Upper lobe of right lung (tissue), 1 donor: ENCODE measurements around the gene LAMA3. TPM values are rescaled to one million over a fixed set of nuclear protein-coding genes. Genes with fewer than 3 reads are reported as not detected.

Experiments
- ATAC-seq: fragments of 200-7000 bp; cut with Tn5 transposase; one replicate; pipeline ENCODE4 v1.9.1; 2020; ENCODE audit warnings: mild to moderate bottlenecking, moderate library complexity
- DNase-seq: peaks from one replicate; pipeline ENCODE4 v3.0.0-alpha.2; 2020
- H3K27ac ChIP-seq: fragments of 200-600 bp; one replicate; pipeline ENCODE4 v1.8.0; 2022
- H3K27me3 ChIP-seq: fragments of 200-600 bp; one replicate; pipeline ENCODE4 v1.8.0; 2022; ENCODE audit warnings: mild to moderate bottlenecking
- H3K36me3 ChIP-seq: fragments of 200-600 bp; one replicate; pipeline ENCODE4 v1.8.0; 2022
- H3K4me1 ChIP-seq: fragments of 200-600 bp; one replicate; pipeline ENCODE4 v1.8.0; 2022
- H3K4me3 ChIP-seq: fragments of 200-600 bp; one replicate; pipeline ENCODE4 v1.8.0; 2022; ENCODE audit warnings: mild to moderate bottlenecking
- H3K9me3 ChIP-seq: fragments of 200-600 bp; one replicate; pipeline ENCODE4 v1.8.0; 2022
- intact Hi-C: fragments of 100-400 bp; cut with DNase I; formaldehyde crosslinking; loops from one replicate; pipeline ENCODE4 v1.11.0; 2022
- total RNA-seq: library from RNA; stranded (reverse); fragmentation: NEBNext Ultra II Directional; extraction: Animal tissue kit (Norgen Biotek cat#: 25700); gene quantifications from one replicate; pipeline ENCODE4 v1.2.1, GENCODE V29; 2021
- TF ChIP-seq, protein P1 (sequence below): fragments of 200-600 bp; IDR thresholded peaks from one replicate; pipeline ENCODE4 v1.8.0; 2022; ENCODE audit warnings: antibody characterized with exemption
- donor health status: DM: no; HTN: yes; CAD: no; lungs with severe emphysema.

Gene LAMA3
- total RNA-seq, 1 donor from 2014 or later, result 139 TPM

DNA sequence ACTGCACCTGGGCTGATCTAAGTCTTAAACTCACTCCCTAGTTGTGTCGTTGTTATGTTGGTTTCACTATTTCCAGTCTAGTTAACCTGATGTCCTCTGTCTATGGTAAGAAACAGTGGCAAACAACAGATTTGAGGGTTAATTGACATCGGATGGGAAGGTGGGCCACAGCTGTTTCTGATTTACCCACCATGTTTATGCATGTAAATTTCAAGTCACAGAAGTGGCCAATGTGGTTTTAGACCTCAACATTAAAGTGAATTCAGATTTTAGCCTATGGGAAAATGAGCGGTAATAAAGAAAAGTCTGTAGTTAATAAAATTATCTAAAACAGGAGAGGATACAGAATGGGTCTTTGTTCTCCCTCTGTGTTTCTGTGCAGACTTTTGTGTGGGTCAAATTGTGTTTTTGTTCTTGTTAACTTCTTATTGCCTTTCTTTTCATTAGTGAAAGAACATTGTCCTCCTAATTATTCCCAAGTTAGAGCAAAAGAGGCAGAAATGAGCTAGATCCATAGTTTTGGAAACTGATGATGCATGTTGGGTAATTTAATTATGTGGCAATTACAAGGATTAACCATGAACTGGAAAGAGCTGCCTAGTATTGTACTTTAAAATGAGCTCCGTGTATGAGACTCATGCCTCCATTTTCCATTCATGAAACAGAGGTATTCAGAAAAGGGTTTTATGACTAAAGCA, 83.2 kb downstream of the LAMA3 start:
- intact Hi-C loops, result no loop called here
- DNase-seq, result no peak
- no peaks in the 10 kb centered on the region for H3K4me1 ChIP-seq
- ATAC-seq, result no peak
- H3K27me3 ChIP-seq, result no peaks in the 10 kb centered on the region
- no peak overlapping the region for H3K27ac ChIP-seq
- H3K36me3 ChIP-seq, result no peaks in the 10 kb centered on the region
- no peaks in the 10 kb centered on the region for H3K9me3 ChIP-seq
- TF ChIP-seq, protein P1, sequence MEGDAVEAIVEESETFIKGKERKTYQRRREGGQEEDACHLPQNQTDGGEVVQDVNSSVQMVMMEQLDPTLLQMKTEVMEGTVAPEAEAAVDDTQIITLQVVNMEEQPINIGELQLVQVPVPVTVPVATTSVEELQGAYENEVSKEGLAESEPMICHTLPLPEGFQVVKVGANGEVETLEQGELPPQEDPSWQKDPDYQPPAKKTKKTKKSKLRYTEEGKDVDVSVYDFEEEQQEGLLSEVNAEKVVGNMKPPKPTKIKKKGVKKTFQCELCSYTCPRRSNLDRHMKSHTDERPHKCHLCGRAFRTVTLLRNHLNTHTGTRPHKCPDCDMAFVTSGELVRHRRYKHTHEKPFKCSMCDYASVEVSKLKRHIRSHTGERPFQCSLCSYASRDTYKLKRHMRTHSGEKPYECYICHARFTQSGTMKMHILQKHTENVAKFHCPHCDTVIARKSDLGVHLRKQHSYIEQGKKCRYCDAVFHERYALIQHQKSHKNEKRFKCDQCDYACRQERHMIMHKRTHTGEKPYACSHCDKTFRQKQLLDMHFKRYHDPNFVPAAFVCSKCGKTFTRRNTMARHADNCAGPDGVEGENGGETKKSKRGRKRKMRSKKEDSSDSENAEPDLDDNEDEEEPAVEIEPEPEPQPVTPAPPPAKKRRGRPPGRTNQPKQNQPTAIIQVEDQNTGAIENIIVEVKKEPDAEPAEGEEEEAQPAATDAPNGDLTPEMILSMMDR, result no peak
- H3K4me3 ChIP-seq, result no peak overlapping the region

DNA sequence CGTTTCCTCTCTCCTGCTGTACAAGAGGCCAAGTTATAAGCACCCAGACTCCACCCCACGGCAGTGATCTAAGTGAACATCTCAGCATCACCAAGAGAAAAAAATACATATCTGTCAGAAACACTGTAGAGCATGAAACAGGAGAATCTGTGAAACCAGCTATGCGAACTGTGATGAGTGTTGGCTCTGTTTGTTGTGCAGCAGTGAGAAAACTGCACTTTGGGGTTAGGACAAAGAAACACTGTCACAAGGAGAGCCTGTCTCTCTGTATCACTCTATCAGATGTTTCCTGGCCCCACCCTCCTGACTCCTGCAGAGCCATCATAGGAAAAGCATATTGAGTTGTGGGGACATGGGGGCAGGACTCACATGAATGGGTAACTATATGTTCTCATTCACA, 87.1 kb downstream of the LAMA3 start:
- DNase-seq, result no peak
- H3K36me3 ChIP-seq, result no peaks in the 10 kb centered on the region
- H3K4me1 ChIP-seq, result no peaks in the 10 kb centered on the region
- ATAC-seq, result no peak
- no peak overlapping the region for H3K4me3 ChIP-seq
- intact Hi-C loops, result no loop called here
- TF ChIP-seq, protein P1, result no peak
- no peak overlapping the region for H3K27ac ChIP-seq
- H3K27me3 ChIP-seq, result no peaks in the 10 kb centered on the region
- no peaks in the 10 kb centered on the region for H3K9me3 ChIP-seq

DNA sequence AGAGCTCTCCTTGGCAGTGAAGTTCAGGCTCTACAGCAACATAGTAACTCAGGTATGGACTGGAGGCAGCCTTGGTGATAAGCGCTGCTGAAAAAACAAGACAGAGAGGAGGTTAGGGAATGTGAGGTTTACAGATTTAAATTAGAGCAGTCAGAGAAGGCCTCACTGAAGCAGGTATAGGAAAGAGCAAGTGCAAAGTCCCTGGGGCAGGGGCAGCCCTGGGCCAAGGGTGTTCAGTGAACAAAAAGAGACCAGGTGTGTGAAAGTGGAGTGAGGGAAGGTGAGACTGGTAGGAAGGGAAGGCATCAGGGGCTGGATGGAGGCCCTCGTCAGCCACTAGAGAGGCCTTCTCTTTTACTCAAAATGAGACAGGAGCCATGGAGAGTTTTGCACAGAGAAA, 89.6 kb downstream of the LAMA3 start:
- H3K4me3 ChIP-seq, result no peak overlapping the region
- no peak overlapping the region for H3K27ac ChIP-seq
- no peaks in the 10 kb centered on the region for H3K4me1 ChIP-seq
- ATAC-seq (no peak), DNase-seq (no peak)
- H3K9me3 ChIP-seq, result no peaks in the 10 kb centered on the region
- TF ChIP-seq, protein P1, result no peak
- H3K27me3 ChIP-seq, result no peaks in the 10 kb centered on the region
- H3K36me3 ChIP-seq, result no peaks in the 10 kb centered on the region
- intact Hi-C loops, result no loop called here

DNA sequence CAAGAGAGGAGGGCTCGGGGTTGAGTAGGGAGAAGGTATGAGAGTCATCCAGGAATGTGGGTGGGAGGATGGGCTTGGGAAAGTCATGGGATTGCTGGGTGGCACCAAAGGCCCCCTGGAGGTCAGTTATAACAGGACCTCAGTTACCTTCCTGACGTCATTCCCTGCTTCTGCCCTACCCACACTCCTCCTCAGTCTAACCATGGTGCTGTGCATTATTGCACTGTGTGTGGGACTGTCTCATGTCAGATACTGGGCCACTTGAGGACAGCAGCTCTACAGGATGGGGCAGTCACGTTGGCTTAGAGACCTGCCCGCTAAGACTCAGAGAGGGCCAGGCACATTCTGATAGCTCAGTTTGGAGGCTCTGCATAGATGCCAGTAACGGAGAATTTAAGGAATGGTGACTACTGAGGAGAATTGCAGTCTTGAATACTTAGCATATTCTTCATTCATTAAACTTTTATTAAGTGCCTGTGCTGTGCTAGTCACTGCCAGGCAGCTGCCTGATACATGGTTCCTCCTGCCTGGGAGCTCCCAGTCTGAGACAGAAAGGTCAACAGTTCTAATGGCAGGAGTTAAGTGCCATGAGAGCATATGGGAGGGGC, 90.5 kb downstream of the LAMA3 start:
- intact Hi-C loops, result no loop called here
- H3K4me1 ChIP-seq, result no peaks in the 10 kb centered on the region

DNA sequence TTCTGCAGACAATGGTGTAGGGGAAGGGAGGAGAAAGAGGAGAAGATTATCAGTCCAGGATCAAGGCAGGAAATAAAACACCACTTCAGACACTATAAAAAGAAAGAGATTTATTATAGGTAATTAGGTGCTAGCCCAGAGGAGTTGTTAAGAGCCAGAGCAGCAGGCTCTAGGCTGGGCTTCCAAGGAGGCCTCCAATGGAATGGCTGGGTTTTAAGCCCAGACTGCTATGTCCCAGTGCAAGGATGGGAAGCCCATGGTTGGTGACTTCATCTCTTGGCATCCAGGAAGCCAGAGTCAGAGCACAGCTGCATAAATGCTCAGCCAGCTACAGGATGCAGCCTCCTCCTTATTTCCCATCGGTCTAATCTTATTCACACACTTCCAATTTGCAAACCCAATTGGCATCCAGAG, 95.6 kb downstream of the LAMA3 start:
- Histone ChIP-seq H3K36me3 (no peaks in the 10 kb centered on the region), H3K4me3 (no peak overlapping the region), H3K9me3 (no peaks in the 10 kb centered on the region), H3K27me3 (no peaks in the 10 kb centered on the region), H3K4me1 (no peaks in the 10 kb centered on the region), H3K27ac (no peak overlapping the region)
- DNase-seq (no peak), ATAC-seq (peak; percentile 23)
- TF ChIP-seq, protein P1, result no peak
- intact Hi-C loops, result no loop called here

More for the DNA sequence above, 90.5 kb downstream of the LAMA3 start:
- Histone ChIP-seq H3K27me3 (no peaks in the 10 kb centered on the region), H3K36me3 (no peaks in the 10 kb centered on the region), H3K4me3 (no peak overlapping the region), H3K27ac (no peak overlapping the region), H3K9me3 (no peaks in the 10 kb centered on the region)
- no peak for DNase-seq
- peak; percentile 85 for ATAC-seq
- TF ChIP-seq, protein P1, result no peak
